GM12878 (cell line): ENCODE measurements around the gene LDB2. TPM values are rescaled to one million over a fixed set of nuclear protein-coding genes. Genes with fewer than 3 reads are reported as not detected.

ENCODE experiments used
- ATAC-seq: fragments of 200-7000 bp; cut with Tn5 transposase; 3 replicates; pipeline ENCODE4 v1.9.1; 2020; ENCODE audit warnings: mild to moderate bottlenecking, moderate library complexity
- BruUV-seq: library from RNA; stranded (reverse); fragments of 400-500 nt; replicated peaks from 2 replicates; lab custom pipeline; 2021; lab: Mats Ljungman, UMichigan
- CTCF ChIA-PET: fragments of 300-600 bp; sonication (Branson Sonifier 250); formaldehyde crosslinking; extraction: SDS; loops from one replicate; lab custom pipeline; 2021; ENCODE audit warnings: inconsistent platforms; lab: Yijun Ruan, JAX
- POLR2A ChIA-PET: fragments of 350-600 bp; formaldehyde crosslinking; extraction: SDS; loops from one replicate; lab custom pipeline; 2021; ENCODE audit warnings: inconsistent platforms; lab: Charles Lee
- RAD21 ChIA-PET: fragments of 300-600 bp; sonication (Branson Sonifier 250); formaldehyde crosslinking; loops from one replicate; lab custom pipeline; 2023; ENCODE audit warnings: antibody characterized with exemption; ENCODE audit not compliant: unreplicated experiment; lab: Charles Lee
- SMC1A ChIA-PET: fragments of 300-600 bp; sonication (Branson Sonifier 250); formaldehyde crosslinking; loops from one replicate; lab custom pipeline; 2023; ENCODE audit not compliant: unreplicated experiment, uncharacterized antibody; lab: Charles Lee
- DNase-seq: peaks from one replicate; pipeline ENCODE4 v3.0.0-alpha.2; 2011; ENCODE audit warnings: low read depth, low spot score
- FAIRE-seq: peaks from 3 replicates; lab custom pipeline; 2011; peaks lifted over from hg19 to GRCh38; lab: Jason Lieb, UNC
- H2AFZ ChIP-seq: 2 replicates; pipeline ENCODE4 v1.6.0; 2011; ENCODE audit warnings: low read depth, low read length, control low read depth; ENCODE audit not compliant: control insufficient read depth
- H3K27ac ChIP-seq: 2 replicates; pipeline ENCODE4 v1.5.1; 2011; ENCODE audit warnings: control low read depth; ENCODE audit not compliant: control insufficient read depth, insufficient read depth
- H3K27me3 ChIP-seq, 2 experiments: replicated peaks in 1 of 2; 2 replicates each; pipeline versions ENCODE4 v1.6.0 to v1.6.1; 2011; ENCODE audit warnings: low read length in 1 of 2; ENCODE audit not compliant: control insufficient read depth in 2 of 2, insufficient read depth in 2 of 2
- H3K36me3 ChIP-seq, 2 experiments: 2 replicates each; pipeline ENCODE4 v1.5.1; 2011; ENCODE audit warnings: low read length in 1 of 2; ENCODE audit not compliant: control insufficient read depth in 2 of 2, insufficient read depth in 2 of 2
- H3K4me1 ChIP-seq: 2 replicates; pipeline ENCODE4 v1.6.1; 2011; ENCODE audit warnings: mild to moderate bottlenecking, low read length, moderate library complexity, mixed read lengths; ENCODE audit not compliant: control insufficient read depth, insufficient read depth
- H3K4me2 ChIP-seq: 2 replicates; pipeline ENCODE4 v1.6.0; 2011; ENCODE audit warnings: control low read depth; ENCODE audit not compliant: control insufficient read depth, insufficient read depth
- H3K4me3 ChIP-seq: fragments of 200-600 bp; sonication (generic); 2 replicates; pipeline ENCODE4 v1.5.1; 2016
- H3K79me2 ChIP-seq: 2 replicates; pipeline ENCODE4 v1.6.0; 2011; ENCODE audit warnings: low read length; ENCODE audit not compliant: control insufficient read depth, insufficient read depth
- H3K9ac ChIP-seq: 2 replicates; pipeline ENCODE4 v1.8.0; 2011; ENCODE audit warnings: low read length, control low read depth, mixed read lengths; ENCODE audit not compliant: control insufficient read depth, insufficient read depth
- H3K9me3 ChIP-seq: replicated peaks from 3 replicates; pipeline ENCODE4 v1.5.1; 2011; ENCODE audit warnings: mild to moderate bottlenecking, low read length; ENCODE audit not compliant: control insufficient read depth, insufficient read depth
- H4K20me1 ChIP-seq: 2 replicates; pipeline ENCODE4 v1.6.0; 2011; ENCODE audit not compliant: control insufficient read depth, insufficient read depth
- BCLAF1 ChIP-seq: fragments of 450-650 bp; IDR thresholded peaks from 2 replicates; pipeline ENCODE4 v1.6.1; 2017; ENCODE audit warnings: antibody characterized with exemption, mild to moderate bottlenecking, moderate library complexity
- BRCA1 ChIP-seq: IDR thresholded peaks from 2 replicates; pipeline ENCODE4 v1.6.1; 2011; ENCODE audit warnings: low read depth, low read length, improper control_type of control experiment
- CHD2 ChIP-seq: IDR thresholded peaks from 2 replicates; pipeline ENCODE4 v1.6.1; 2011; ENCODE audit warnings: low read depth, low read length, improper control_type of control experiment, borderline replicate concordance
- DPF2 ChIP-seq: fragments of 450-650 bp; IDR thresholded peaks from 2 replicates; pipeline ENCODE4 v1.6.1; 2017; ENCODE audit warnings: mild to moderate bottlenecking
- E2F4 ChIP-seq: IDR thresholded peaks from 2 replicates; pipeline ENCODE4 v1.6.1; 2012; ENCODE audit warnings: low read depth, low read length, improper control_type of control experiment
- MYB ChIP-seq: fragments of 150-350 bp; IDR thresholded peaks from 2 replicates; pipeline ENCODE4 v1.6.1; 2014; ENCODE audit warnings: mild to moderate bottlenecking, low read depth, low read length, borderline replicate concordance
- NRF1 ChIP-seq: conservative IDR thresholded peaks from 2 replicates; pipeline ENCODE4 v1.6.1; 2011; ENCODE audit warnings: mild to moderate bottlenecking, low read depth, low read length, improper control_type of control experiment
- PAX5 ChIP-seq: IDR thresholded peaks from 2 replicates; pipeline ENCODE4 v1.6.1; 2011; ENCODE audit warnings: low read depth, low read length, borderline replicate concordance
- POLR2A ChIP-seq: IDR thresholded peaks from 2 replicates; pipeline ENCODE4 v1.6.1; 2011; ENCODE audit warnings: low read depth, mild to moderate bottlenecking, low read length
- POU2F2 ChIP-seq: IDR thresholded peaks from 3 replicates; pipeline ENCODE4 v1.6.1; 2011; ENCODE audit warnings: low read depth, mild to moderate bottlenecking, low read length, borderline replicate concordance
- RUNX3 ChIP-seq: IDR thresholded peaks from 2 replicates; pipeline ENCODE4 v1.6.1; 2012; ENCODE audit warnings: low read length, inconsistent platforms
- SREBF2 ChIP-seq: IDR thresholded peaks from 2 replicates; pipeline ENCODE4 v1.6.1; 2012; ENCODE audit warnings: mild to moderate bottlenecking, low read length
- TCF3 ChIP-seq: IDR thresholded peaks from 2 replicates; pipeline ENCODE4 v1.6.1; 2012; ENCODE audit warnings: low read depth, mild to moderate bottlenecking, low read length, borderline replicate concordance; ENCODE audit not compliant: insufficient read depth
- USF1 ChIP-seq: IDR thresholded peaks from 2 replicates; pipeline ENCODE4 v1.6.1; 2011; ENCODE audit warnings: borderline replicate concordance, low read depth, mild to moderate bottlenecking, moderate library complexity, mixed read lengths, low read length; ENCODE audit not compliant: insufficient read depth; ENCODE audit errors: extremely low read length
- YY1 ChIP-seq: IDR thresholded peaks from 2 replicates; pipeline ENCODE4 v1.6.1; 2011; ENCODE audit warnings: low read depth, mild to moderate bottlenecking, low read length
- ZNF24 ChIP-seq: fragments of 450-650 bp; IDR thresholded peaks from 2 replicates; pipeline ENCODE4 v1.6.1; 2017; ENCODE audit warnings: antibody characterized with exemption, mild to moderate bottlenecking
- ZSCAN29 ChIP-seq: fragments of 450-650 bp; IDR thresholded peaks from 2 replicates; pipeline ENCODE4 v1.6.1; 2017; ENCODE audit warnings: mild to moderate bottlenecking, moderate library complexity
- WGBS: methylation state at CpG from one replicate; pipeline ENCODE4 v1.1.6; 2016; ENCODE audit warnings: low lambda C conversion rate; ENCODE audit not compliant: insufficient replicate concordance, insufficient coverage; ENCODE audit errors: missing lambda C conversion rate; 5-methylcytosine and 5-hydroxymethylcytosine counted together
- in situ Hi-C: fragments of 300-500 bp; cut with MboI; formaldehyde crosslinking; loops from 9 replicates; pipeline ENCODE4 v1.14.3; 2018; ENCODE audit warnings: mixed read lengths
- intact Hi-C: fragments of 100-400 bp; cut with micrococcal nuclease; formaldehyde crosslinking; loops from one replicate; pipeline ENCODE4 v1.14.2; 2022; ENCODE audit not compliant: unreplicated experiment
- polyA plus RNA-seq, 11 experiments: library from polyadenylated mRNA; depleted of rRNA in 4 of 11; unstranded in 6 of 11; stranded (reverse) in 5 of 11; fragments of >200 nt; fragmentation: Nextera tagmentation in 4 of 11; fragmentation: Illumina TruSeq in 1 of 11; extraction: Ambion mirVana in 4 of 11; extraction: Trizol in 1 of 11; gene quantifications; 1 replicate in 1 of 11; 2 replicates in 10 of 11; pipeline versions ENCODE4 v1.2.1 to v1.2.3, GENCODE V29; 2011 to 2016; ENCODE audit warnings: inconsistent platforms in 2 of 11, missing spikeins in 2 of 11, low read depth in 1 of 11
- total RNA-seq, 4 experiments: library from RNA; depleted of rRNA in 3 of 4; stranded (reverse); fragments of >200 nt in 3 of 4; fragmentation: Illumina TruSeq in 1 of 4; extraction: Trizol in 1 of 4; gene quantifications; 2 replicates each; pipeline versions ENCODE4 v1.2.1 to v1.2.3, GENCODE V29; 2013 to 2021

The LDB2 gene
- total and polyA plus RNA-seq, 10 of the 15 experiments (the other 5 are each of a cell fraction or from before 2014, with no cell fraction given), result 0.15 TPM; not detected in 9

- no peak overlapping the region for H3K27ac ChIP-seq
- intact Hi-C loops, result no loop called here
- no peak overlapping the region for H2AFZ ChIP-seq
- H3K4me2 ChIP-seq, result no peak overlapping the region
- RAD21 ChIA-PET, result no interaction called here
- no TSS peak for BruUV-seq
- no peak overlapping the region for H3K9ac ChIP-seq
- in situ Hi-C loops, result no loop called here
- no peaks in the 10 kb centered on the region for H3K4me1 ChIP-seq
- no peaks in the 10 kb centered on the region for H4K20me1 ChIP-seq
- CTCF ChIA-PET, result no interaction called here
- FAIRE-seq (no peak), ATAC-seq (no peak), DNase-seq (no peak)
- TF ChIP-seq POU2F2 (no peak), BCLAF1 (no peak), SREBF2 (no peak), ZSCAN29 (no peak), TCF3 (no peak), MYB (no peak), POLR2A (no peak), BRCA1 (no peak), USF1 (no peak), ZNF24 (no peak), DPF2 (no peak), E2F4 (no peak), NRF1 (no peak), RUNX3 (no peak), YY1 (no peak), PAX5 (no peak), CHD2 (no peak)
- WGBS, result 3% methylated on average over 2 of the region's 2 CpGs
- SMC1A ChIA-PET, result no interaction called here
- no peak overlapping the region for H3K4me3 ChIP-seq
- no peaks in the 10 kb centered on the region for H3K27me3 ChIP-seq
- H3K79me2 ChIP-seq, result no peaks in the 10 kb centered on the region
- H3K9me3 ChIP-seq, result no peaks in the 10 kb centered on the region
- no peaks in the 10 kb centered on the region for H3K36me3 ChIP-seq
- POLR2A ChIA-PET, result no interaction called here
Observed at GRCh38 chr4:16720761-16721160, 177.7 kb downstream of the LDB2 start.
